ENCODE data around the gene AGBL4.
A peak's percentile ranks its signal among the peaks of the same experiment; 100 is the strongest.

Gene AGBL4

DNA sequence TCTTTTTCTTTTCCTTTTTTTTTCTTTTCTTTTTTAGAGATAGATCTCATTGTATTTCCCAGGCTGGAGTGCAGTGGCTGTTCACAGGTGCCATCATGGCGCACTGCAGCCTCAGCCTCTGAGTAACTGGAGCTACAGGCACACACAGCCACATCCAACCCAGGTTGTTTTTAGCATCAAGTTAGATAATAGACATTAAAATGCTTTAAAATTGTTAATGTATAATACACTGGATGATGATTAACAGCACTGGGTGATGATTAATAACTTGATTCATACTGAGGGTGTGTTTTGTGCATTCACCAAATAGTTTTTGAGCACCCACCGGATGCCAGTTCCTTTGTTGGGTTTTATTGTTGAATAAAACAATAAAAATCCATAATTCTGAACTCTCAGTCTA, 1322.3 kb downstream of the AGBL4 start:
- no peak for DNase-seq

DNA sequence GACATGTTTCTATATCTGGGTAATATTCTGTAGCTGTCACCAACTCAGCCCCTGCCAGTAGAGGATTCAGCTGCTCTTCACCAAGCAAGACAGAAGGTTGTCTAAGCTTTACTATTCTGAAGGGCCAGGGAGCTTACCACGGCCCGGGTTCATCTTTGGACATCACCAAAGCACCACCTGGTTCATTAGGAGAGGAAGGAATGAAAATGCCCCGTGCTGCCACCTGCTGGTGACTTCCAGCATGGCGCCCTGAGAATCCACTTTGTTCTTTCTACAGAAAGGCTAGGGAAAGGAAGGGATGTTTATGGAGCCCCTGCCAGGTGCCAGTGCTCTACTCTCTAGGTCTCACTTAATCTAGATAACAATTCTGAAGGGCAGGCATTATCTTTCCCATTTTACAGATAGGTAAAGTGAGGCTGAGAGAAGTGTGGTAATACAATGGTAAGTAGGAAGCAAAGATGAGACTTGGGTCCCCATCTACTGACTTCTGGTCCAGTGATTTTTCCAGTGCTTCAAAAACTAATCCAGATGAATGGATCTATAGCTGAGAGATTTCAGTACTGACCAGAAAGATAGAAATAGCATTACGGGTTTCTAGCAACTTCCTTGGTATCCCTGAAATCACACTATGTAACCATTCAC, 1326.6 kb downstream of the AGBL4 start:
- peak; percentile 25 to 48 for DNase-seq

GRCh38 chr1:48695161-48695560, 1328.6 kb downstream of the AGBL4 start:
- DNase-seq = no peak

DNA sequence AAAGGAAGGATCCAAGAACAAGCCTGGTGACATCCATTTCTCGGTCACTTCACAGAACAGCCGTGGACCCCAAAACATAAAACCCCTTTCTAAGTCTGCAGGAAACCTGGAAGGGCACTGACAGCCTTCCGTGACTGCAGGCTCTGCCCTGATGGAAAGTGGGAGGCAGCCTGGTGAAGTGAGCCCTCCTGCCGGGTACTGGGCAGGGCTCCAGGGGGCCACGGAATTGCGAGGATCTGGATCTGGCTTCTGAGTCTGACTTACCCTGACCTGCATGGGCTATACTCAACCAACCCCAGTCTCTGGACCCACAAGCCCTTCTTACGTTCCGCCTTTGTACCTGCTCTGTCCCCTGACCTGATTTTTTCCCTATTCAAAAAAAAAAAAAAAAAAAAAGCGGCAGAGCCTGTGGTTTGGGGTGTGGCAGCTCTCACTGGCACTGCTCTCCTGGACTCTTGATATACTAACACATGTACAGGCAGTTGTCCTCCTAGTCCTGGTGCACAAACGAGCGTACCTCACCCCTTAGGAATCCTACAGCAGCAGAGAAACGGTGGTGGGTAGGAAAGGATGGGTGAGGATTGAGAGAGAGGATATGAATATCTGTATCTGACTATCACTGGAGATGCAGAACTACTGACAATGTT, 1330.0 kb downstream of the AGBL4 start:
- DNase-seq = no peak

- no peak for DNase-seq
Observed at GRCh38 chr1:48693180-48693579, 1330.6 kb downstream of the AGBL4 start.

GRCh38 chr1:48692235-48692634, 1331.5 kb downstream of the AGBL4 start:
- no peak for DNase-seq

DNA sequence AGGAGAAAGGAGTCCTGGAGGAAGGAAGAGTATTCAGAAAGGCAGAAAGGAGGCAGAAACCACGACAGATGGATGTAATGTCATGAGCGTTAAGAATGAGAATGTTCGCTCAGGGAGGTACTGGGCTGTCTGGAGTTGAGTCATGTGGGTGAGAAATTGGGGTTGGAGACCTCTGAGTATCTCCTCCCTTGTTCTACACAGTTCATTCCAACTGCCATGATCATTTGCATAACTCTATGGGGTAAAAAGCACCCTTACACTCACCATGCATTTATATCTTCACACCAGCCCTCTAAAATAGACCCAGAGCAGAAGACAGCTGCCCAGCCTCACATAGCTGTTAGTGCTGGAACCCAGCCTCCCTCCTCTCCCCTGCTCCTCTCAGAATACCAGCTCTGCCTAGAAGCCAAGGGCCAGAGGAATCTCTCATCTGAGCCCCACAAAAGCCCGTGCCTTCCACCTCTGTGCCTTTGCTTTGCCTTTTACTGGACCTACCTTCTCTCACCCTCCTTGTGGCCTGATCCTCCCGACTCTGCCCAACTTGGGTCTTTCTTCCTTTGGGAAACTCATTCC, 1332.2 kb downstream of the AGBL4 start:
- no peak for DNase-seq

DNA sequence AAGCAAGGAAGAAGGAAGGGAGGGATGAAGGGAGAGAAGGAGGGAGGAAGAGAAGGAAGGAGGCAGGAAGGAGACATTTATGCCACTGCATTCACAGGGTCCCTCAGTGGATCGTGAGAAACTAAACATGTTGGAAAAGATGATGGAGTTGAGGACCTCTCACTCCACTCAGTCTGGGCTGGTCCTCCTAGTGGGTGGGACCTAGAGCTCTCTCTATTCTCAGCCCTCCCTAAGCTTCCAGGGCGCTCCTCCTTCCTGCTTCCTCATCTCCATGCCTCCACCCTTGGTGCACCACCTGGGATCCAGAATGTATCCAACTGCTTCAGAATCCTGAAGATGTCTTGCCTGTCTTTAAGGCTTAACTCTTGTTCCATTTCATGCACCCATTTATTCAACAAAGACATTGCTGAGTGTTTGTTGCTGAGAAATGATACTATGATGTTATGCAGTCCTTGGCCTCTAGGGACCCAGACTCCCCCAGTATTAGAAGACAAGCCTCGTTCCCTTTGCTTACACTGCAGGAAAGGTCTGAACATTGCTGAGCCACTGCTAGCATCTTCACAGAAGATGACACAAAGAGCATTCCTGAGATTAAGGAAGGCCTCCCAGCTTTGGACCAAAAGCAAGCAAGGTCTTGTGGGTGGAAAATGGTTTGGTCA, 1335.5 kb downstream of the AGBL4 start:
- no peak for DNase-seq

DNA sequence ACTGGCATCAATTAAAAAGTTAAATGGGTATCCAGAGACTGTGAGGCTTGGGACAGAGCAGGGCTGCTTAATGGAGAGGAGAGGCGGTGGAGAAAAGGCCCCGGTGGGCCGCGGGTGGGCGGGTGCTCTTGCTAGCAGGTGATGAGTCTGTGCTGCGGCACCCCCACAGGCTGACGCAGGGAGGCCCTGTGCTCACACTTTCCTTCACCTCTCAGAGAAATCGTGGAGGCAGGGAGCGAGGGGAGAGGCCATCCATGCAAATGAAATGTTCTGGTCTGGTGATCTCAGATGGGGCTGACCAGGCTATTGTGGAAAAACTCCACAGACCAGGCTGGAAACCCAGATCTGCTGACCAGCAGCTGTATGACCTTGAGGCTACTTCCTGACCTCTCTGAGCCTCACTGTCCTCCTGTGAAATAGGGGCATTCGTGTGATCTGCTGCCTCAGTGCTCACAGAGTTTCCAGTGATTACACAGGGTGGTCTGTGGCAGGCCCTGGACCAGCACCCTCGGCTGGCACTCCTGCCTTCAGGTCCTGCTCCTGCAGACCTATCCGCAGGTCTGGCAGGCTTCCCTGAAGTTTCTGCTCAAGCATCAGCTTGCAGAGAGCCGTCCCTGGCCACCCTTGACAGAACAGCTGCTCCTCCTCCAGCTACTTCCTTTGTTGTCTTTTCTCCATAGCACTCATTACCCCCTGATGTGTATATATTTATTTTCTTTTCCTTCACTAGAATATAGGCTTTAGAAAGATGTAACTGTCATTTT, 1336.3 kb downstream of the AGBL4 start:
- no peak for DNase-seq

DNA sequence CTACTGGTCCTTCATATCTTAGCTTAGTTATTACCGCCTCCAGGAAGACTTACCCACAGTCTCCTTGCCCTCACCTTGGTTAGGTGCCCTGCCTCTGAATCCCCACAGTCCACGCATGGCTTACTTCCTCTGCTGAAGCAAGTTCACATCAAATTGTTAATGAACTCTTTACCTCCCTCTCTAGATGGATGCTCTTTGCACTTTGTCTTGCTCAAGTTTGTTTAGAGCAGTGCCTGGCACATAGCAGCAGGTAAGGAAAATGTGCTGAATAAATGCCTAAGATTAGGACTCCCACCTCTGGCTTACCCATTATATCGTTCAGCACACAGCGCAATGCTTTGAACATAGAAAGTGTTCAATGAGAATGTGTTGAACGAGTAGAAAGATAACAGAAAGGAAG, 1337.6 kb downstream of the AGBL4 start:
- DNase-seq = no peak

- DNase-seq = no peak
Observed at GRCh38 chr1:48684381-48684780, 1339.4 kb downstream of the AGBL4 start.

DNA sequence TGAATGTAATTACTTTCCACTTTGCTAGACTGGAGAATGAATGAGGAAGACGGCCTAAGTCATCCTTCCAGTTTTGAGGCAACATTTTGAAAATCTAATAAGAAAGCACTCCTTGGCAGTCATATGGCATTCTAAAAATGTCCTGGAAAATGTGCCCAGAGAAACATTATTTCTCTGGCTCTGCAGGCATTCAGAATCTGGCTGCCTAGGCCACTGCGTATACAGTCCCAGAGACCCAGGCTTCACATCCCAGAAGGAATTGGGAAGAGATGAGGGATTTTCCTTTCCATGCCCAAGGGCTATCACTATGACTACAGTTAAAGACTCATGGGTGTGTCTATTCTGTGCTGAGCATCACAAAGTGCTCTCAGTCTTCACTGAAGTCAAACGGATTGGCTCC, 1339.9 kb downstream of the AGBL4 start:
- DNase-seq = no peak

GRCh38 chr1:48681476-48682305, 1342.1 kb downstream of the AGBL4 start:
- DNase-seq = no peak

DNA sequence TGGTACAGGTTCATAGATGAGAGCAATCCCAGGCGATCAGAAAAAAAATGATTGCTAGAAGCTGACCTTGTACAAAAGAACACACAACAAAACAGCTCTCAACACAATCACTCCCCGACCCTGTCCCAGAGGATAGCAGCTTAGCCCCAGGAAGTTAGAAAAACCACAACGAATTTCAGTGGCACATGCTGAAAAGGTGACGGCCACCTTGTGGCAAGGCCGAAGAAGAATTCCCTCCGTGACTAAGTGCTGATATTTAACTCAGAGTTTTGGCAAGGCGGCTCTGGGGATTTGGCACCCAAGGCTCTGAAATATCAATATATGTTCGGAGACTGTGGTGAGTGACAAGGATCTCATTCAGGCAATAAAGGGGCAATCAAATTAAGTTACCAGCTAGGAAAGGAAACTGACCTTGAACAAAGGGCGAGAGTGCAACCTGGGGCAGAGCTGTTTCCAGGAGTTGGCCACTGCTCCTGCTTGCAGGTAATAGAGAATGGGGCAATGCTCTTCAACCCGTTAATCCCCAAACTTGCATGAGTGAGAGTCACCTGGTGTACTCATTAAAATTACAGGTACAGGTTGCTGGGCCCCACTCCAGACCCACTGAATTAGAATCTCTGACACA, 1343.2 kb downstream of the AGBL4 start:
- no peak for DNase-seq

- DNase-seq = no peak
Observed at GRCh38 chr1:48679859-48680258, 1343.9 kb downstream of the AGBL4 start.

GRCh38 chr1:48678710-48679505, 1344.8 kb downstream of the AGBL4 start:
- DNase-seq = no peak

GRCh38 chr1:48677306-48678287, 1346.2 kb downstream of the AGBL4 start:
- peak; percentile 78 to 91 for DNase-seq

GRCh38 chr1:48676822-48677221, 1346.9 kb downstream of the AGBL4 start:
- no peak for DNase-seq

- DNase-seq = no peak
Observed at GRCh38 chr1:48676376-48676775, 1347.4 kb downstream of the AGBL4 start.

DNA sequence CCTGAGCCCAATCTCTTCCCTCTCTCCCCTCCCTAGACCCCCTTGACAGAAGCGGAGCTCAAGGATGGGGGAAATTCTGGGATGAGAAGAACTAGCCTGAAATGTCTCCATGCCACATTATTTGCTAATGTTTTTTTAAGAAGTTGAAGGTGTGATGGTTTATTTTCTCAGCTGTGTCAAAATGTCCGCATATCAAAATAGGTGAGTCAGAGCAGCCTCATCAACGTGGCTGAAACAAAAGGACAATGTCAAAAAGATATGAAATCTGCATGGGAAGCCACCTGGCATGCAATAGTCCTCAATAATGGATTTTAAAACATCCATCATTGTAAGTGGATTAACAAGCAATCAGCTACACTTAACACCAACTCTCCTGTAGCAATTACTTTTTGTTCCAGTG, 1348.5 kb downstream of the AGBL4 start:
- no peak for DNase-seq
